ENCODE data around the gene COMMD8.

Gene COMMD8

GRCh38 chr4:47471064-47471463 is 7.6 kb upstream of the COMMD8 start:
- no peak for DNase-seq

DNA sequence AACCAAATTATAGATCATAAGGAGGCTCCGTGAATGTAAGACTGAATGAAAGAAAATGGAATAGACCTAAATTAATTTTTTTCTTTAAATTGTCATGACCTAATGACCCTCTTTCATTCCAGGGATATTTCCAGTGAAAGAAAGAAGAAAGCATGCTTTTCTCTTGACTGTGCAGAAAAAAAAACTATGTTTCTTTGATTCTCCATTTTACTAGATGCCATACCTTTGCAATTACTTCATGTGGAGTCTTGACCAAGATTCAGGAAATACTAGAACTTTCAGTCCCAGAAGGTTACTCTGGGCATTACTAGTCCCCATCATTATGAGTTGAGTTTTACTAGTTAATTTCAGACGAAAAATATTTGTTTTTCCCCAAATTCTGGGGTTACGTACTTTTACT is 6.4 kb upstream of the COMMD8 start:
- no peak for DNase-seq

DNA sequence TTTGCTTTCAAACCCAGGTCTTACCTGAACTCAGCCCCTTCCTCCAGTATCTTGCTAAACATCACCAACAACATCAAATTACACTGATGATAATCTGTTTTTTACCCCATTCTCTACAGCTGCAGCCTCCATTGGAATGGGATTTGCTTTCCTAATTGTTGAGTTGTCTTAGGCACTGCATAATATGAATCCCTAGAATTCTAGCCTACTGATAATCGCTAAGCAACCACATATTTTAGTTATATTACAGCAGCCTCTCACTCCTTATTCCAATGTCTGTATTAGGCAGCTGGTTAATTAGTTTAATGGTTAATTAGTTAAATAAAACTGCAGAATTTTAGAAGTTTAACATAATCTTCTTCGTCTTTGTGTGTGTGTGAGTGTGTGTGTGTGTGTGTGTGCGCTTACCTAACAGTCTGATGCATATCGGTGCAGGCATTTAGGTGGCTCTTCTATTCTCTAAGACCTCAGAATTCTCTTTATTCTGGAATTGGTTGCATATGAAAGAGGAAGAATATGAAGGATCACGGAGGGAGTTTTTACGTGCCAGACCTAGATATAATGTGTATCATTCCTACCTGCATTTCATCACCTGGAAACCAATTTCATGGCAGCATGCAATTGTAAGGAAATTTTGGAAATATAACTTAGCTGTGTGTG is 5.3 kb upstream of the COMMD8 start:
- peak; percentile 5 for DNase-seq

DNA sequence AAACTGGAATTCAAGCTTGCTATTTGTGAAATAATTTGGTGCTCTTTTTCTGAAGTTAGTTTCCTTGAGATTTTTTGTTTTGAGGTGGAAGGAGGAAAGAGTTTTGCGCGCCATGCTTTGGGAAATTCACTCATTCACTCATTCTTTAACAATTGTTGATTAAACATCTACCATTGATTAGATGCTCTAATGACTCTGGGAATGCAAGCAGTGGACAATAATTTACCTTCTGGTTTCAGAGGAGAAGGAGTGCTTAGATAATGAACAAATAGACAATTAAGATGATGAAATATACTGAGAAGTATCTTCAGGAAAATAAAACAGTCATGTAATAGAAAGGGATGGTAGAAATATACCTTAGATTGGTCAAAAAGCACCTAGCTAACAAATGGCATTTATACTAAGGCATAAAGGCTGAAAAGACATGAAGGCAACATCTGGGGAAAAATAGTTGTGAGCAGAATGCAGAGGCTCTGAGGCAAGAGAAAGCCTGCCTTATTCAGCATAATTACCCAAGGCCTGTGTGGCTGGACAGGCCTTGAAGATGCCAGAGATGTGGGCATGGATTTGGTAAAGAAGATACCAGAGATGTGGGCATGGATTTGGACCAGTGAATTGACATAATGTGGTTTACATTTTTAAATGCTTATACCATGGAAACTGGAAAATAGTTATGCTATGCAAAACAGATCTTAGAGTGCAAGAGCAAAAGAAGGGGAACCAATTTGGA is 2.7 kb upstream of the COMMD8 start:
- DNase-seq: no peak

DNA sequence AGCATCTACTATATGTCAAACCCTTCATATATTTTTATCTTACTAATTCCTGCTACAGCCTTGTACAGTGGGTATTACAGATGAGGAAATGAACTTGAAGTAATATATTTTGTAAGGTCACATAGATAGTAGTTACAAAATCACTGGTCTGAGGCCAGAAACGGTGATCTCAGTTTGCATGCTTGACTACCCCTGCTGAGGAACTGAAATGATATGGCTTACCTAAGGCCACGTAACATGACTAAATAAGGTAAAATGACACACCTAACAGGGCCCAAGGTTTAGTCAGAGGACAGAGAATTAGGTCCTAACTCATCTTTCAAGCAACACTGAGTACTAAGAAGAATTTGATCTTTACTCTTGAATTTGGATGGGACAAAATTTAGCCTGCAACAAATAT is 1.5 kb upstream of the COMMD8 start:
- peak; percentile 55 for DNase-seq

DNA sequence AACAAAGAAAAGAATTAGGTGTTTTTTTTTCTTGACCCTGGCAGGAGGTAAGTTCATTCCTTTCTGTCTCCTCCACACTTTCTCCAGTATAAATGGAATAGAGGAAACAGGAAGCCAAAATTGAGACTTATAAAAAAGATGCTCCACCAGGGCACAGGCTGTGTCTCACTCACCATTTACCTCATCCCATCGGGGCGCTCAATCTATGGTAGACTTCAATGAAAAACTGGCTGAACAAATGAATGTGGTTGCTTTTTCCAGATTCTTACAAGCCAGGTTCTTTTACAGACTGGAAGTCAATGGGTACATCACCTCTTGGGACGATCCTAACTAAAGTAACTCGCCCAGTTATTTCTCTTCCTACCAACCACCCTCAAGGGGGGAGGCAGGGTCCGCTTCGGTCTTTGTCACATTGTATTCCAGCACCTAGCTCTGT is 685 bp downstream of the COMMD8 start:
- peak; percentile 68 for DNase-seq

DNA sequence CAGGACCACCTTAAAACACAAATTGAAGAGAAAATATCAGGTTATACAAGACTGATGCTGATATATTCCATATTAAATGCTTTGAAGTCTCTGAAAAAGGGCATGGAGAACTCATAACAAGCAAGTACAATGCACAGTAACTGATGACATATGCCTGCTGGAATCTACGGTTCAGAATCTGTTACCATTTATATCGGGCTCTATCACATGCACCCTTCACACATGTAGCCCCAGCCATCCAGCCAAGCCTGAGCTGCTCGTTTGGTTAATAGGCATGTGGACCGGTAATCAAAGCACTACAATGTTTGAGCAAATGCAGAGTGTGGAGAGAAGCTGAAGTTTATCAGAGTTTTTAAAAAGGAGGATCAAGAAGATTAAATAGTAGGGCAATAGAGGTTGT is 11.8 kb downstream of the COMMD8 start:
- DNase-seq: no peak

- DNase-seq: peak; percentile 7
These were observed 19.5 kb downstream of the COMMD8 start for GRCh38 chr4:47444031-47444430.

DNA sequence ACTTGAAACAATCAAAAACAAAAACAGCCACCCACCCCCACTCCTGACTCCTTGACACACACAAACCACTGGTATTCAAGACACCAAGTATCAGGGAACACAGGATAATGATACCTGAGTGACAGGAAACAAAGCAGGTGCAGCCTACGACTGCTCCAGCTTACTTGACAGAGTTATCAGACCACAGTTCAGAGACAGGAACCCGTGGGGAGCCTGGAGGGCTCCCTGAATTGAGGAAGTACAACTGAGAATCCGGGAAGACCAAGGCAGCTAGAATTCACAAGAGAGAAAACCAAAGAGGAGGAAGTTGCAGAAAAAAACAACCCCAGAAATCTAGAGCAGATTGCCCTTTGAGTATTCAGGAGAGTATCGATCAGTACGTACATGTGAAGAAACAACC is 20.5 kb downstream of the COMMD8 start:
- DNase-seq: peak; percentile 80

GRCh38 chr4:47434931-47435330 is 28.6 kb downstream of the COMMD8 start:
- DNase-seq: no peak

- DNase-seq: no peak
These were observed 30.8 kb downstream of the COMMD8 start for GRCh38 chr4:47432749-47433148.

DNA sequence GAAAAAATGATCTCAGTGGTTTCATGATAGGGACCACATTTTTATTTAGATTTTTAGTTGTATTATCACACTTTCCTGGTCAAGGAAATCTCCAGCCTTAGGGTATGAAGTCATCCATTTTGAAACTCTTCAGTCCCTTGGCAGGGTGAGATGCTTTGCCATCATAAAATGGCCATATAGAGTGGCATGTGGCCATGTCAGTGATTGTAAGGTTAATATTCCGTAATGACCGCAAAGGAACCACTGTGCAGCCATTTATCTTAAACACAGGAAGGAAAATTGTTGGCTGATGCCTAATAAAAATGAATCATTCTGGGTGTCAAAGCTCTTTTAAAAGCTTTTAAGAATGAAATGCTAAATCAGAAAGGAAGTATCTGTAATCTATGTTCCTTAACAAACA is 35.6 kb downstream of the COMMD8 start:
- DNase-seq: no peak

DNA sequence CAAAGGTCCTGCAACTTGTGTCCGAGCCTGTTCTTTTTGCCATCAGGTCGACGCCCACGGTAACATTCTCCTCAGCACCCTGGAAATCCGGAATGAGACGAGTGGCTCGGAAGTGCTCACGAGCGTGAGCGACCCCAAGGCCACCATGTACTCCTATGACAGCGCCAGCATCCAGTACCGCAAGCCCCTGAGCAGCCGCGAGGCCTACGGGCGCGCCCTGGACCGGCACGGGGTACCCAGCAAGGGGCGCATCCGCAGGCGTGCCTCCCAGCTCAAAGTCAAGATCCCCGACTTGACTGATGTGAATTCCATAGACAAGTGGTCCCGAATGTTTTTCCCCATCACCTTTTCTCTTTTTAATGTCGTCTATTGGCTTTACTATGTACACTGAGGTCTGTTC is 37.9 kb downstream of the COMMD8 start:
- no peak for DNase-seq

GRCh38 chr4:47419296-47419695 is 44.2 kb downstream of the COMMD8 start:
- DNase-seq: no peak

DNA sequence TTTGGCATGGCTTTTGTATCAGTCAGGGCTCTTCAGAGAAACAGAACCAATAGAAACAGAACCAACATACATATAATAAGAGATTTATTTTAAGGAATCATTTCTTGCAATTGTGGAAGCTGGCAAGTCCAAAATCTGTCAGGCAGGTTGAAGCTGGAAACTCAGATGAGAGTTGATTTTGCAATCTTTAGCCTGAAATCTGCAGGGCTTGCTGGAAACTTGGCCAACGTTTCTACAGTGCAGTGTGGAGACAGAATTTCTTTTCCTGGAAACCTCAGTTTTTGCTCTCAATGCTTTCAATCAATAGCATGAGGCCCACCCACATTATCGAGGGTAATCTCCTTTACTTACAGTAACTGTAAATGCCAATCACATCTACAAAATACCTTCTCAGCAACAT is 45.4 kb downstream of the COMMD8 start:
- DNase-seq: no peak

GRCh38 chr4:47415719-47416118 is 47.8 kb downstream of the COMMD8 start:
- DNase-seq: no peak

DNA sequence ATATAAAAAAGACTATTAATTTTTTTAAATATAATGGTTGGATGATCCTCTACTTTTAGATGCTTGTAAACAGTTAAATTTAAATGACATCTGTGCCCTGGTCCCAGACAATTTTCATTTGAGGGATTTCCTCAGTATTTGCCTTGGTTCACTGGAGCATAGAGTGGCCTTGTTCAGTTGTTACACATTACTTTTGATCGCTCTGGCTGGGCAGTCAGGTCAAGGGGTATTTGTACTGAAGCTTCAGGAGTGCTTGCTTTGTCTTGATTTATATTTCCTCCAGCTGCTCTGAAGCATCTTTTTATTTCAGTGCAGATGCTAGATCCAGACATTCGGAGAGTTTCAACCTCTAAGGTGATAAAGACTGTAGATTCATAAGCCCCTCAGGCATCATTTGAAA is 50.0 kb downstream of the COMMD8 start:
- no peak for DNase-seq

GRCh38 chr4:47410271-47410670 is 53.2 kb downstream of the COMMD8 start:
- no peak for DNase-seq

- no peak for DNase-seq
These were observed 57.1 kb downstream of the COMMD8 start for GRCh38 chr4:47406408-47406807.
